ENCODE measurements around the gene ILF2.
"Not testable (repeated sequence)": the region's sequence is repeated elsewhere in the genome, so short reads cannot be mapped to it uniquely, and the experiment has no call there.

The ILF2 gene

GRCh38 chr1:153670859-153671627, at the start of gene ILF2:
Gene ILF2, minus strand, starts transcription at chr1:153670993. Its CDS starts 71 bp downstream, at chr1:153670922.
- DNase-seq, result peak; percentile 79 to 95

GRCh38 chr1:153717330-153717729, 46.5 kb upstream of the ILF2 start:
- no peak for DNase-seq

GRCh38 chr1:153716211-153716610, 45.4 kb upstream of the ILF2 start:
- DNase-seq, result not testable (repeated sequence)

- no peak for DNase-seq
Observed at GRCh38 chr1:153711026-153711425, 40.2 kb upstream of the ILF2 start.

GRCh38 chr1:153705484-153705883, 34.7 kb upstream of the ILF2 start:
- no peak for DNase-seq

- no peak for DNase-seq
Observed at GRCh38 chr1:153699768-153700167, 29.0 kb upstream of the ILF2 start.

- DNase-seq, result no peak
Observed at GRCh38 chr1:153698923-153699714, 28.3 kb upstream of the ILF2 start.

GRCh38 chr1:153698020-153698922, 27.5 kb upstream of the ILF2 start:
- no peak for DNase-seq

GRCh38 chr1:153697191-153698019, 26.6 kb upstream of the ILF2 start:
- DNase-seq, result no peak

- DNase-seq, result no peak
Observed at GRCh38 chr1:153696741-153697140, 25.9 kb upstream of the ILF2 start.

GRCh38 chr1:153693466-153693865, 22.7 kb upstream of the ILF2 start:
- DNase-seq, result no peak

- DNase-seq, result no peak
Observed at GRCh38 chr1:153688736-153689328, 18.0 kb upstream of the ILF2 start.

- no peak for DNase-seq
Observed at GRCh38 chr1:153688276-153688675, 17.5 kb upstream of the ILF2 start.

GRCh38 chr1:153687346-153688125, 16.7 kb upstream of the ILF2 start:
- DNase-seq, result no peak

- DNase-seq, result no peak
Observed at GRCh38 chr1:153685544-153686340, 14.9 kb upstream of the ILF2 start.

- no peak for DNase-seq
Observed at GRCh38 chr1:153684892-153685291, 14.1 kb upstream of the ILF2 start.

- no peak for DNase-seq
Observed at GRCh38 chr1:153683854-153684253, 13.1 kb upstream of the ILF2 start.

GRCh38 chr1:153682730-153683129, 11.9 kb upstream of the ILF2 start:
- no peak for DNase-seq

GRCh38 chr1:153680120-153680403, 9.3 kb upstream of the ILF2 start:
- no peak for DNase-seq

All from cerebellar nuclear complex (tissue), 1 donor.